ENCODE results near the gene KDM2A.

- TF ChIP-seq CTCF (IDR thresholded peaks at IDR 0.05): no peak
- no peak for TF ChIP-seq POLR2A (IDR thresholded peaks at IDR 0.05)
- TF ChIP-seq POLR2AphosphoS5 (IDR thresholded peaks at IDR 0.05): no peak
Observed at GRCh38 chr11:67243051-67243450, 124.0 kb downstream of the KDM2A start.

All from prostate gland (tissue), 2 donors.